ENCODE data around the gene EGFL8.

GRCh38 chr6:32123681-32124080, 40.7 kb upstream of the EGFL8 start:
- TF ChIP-seq CTCF (IDR thresholded peaks at IDR 0.05) (no peak), POLR2A (IDR thresholded peaks at IDR 0.05) (no peak), POLR2AphosphoS5 (IDR thresholded peaks at IDR 0.05; ENCODE audit: insufficient read depth in 1 of 2, low read depth in 1 of 2) (no peak)
